HepG2 (cell line): Measurements from ENCODE around the gene CTLA4.

Experiments
- PAX8 ChIP-seq: sonication (generic); formaldehyde crosslinking; IDR thresholded peaks from 2 replicates; pipeline ENCODE4 v1.8.0; 2022; ENCODE audit warnings: mild to moderate bottlenecking, missing genetic modification reagents, borderline replicate concordance
- SP1 ChIP-seq, 2 experiments: fragments of 450-650 bp in 1 of 2; sonication (generic) in 1 of 2; formaldehyde crosslinking in 1 of 2; IDR thresholded peaks; 2 replicates each; pipeline versions ENCODE4 v1.4.0 to v1.6.1; 2016 to 2020; ENCODE audit warnings: missing genetic modification reagents in 1 of 2
- SP2 ChIP-seq: sonication (generic); formaldehyde crosslinking; IDR thresholded peaks from 2 replicates; pipeline ENCODE4 v1.5.1; 2020; ENCODE audit warnings: mild to moderate bottlenecking, missing genetic modification reagents
- ZNF7 ChIP-seq: IDR thresholded peaks from 2 replicates; pipeline ENCODE4 v1.6.1; 2016; ENCODE audit warnings: missing biosample characterization, missing genetic modification reagents

DNA sequence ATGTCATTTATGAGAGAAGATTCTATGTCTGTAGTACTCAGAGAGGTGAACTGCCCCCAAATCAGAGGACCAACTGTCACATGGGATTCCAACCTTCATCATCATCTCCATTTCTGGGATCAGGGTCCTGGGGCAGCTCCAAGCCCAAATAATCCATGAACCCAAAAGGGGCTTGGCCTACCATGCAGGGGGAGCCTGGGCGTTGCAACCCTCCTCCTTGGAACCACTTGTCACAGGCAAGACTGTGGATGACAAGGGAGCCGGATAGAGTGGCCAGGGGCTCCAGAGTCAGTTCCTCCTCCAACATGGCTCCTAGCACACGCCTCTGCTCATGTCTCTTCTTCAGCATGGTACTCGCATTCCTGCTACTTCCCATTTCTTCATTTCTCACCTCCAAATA lies 7.9 kb downstream of the CTLA4 start:
- TF ChIP-seq PAX8 (CRISPR knock-in tag) (no peak), ZNF7 (CRISPR knock-in tag) (no peak), SP2 (CRISPR knock-in tag) (no peak), SP1 (IDR thresholded peaks at IDR 0.05) (no peak), SP1 (CRISPR knock-in tag; IDR thresholded peaks at IDR 0.05) (no peak)
